Measurements from ENCODE around the gene BMPER. TPM values are rescaled to one million over a fixed set of nuclear protein-coding genes. Genes with fewer than 3 reads are reported as not detected.

BMPER gene
- total RNA-seq, 1 donor from 2014 or later, result 0.26 TPM

- Histone ChIP-seq H3K27me3 (ENCODE audit: control insufficient read depth, insufficient read depth, low read length) (no peaks in the 10 kb centered on the region), H3K4me3 (ENCODE audit: low read depth, low read length) (no peak overlapping the region), H3K36me3 (ENCODE audit: control insufficient read depth, insufficient read depth, low read length) (no peaks in the 10 kb centered on the region)
- peak; percentile 87 for DNase-seq (ENCODE audit: low read depth)
- FAIRE-seq, result peak; percentile 88
- TF ChIP-seq CTCF (IDR thresholded peaks at IDR 0.05; ENCODE audit: insufficient read depth, low read length, severe bottlenecking), result no peak
These were observed 130.9 kb downstream of the BMPER start for GRCh38 chr7:34036051-34036920.

GRCh38 chr7:34036972-34037792 is 131.8 kb downstream of the BMPER start:
- DNase-seq (ENCODE audit: low read depth) (peak; percentile 11), FAIRE-seq (no peak)
- H3K27me3 ChIP-seq (ENCODE audit: control insufficient read depth, insufficient read depth, low read length), result no peaks in the 10 kb centered on the region
- H3K36me3 ChIP-seq (ENCODE audit: control insufficient read depth, insufficient read depth, low read length), result no peaks in the 10 kb centered on the region
- H3K4me3 ChIP-seq (ENCODE audit: low read depth, low read length), result no peak overlapping the region
- no peak for TF ChIP-seq CTCF (IDR thresholded peaks at IDR 0.05; ENCODE audit: insufficient read depth, low read length, severe bottlenecking)

GRCh38 chr7:34038816-34039470 is 133.6 kb downstream of the BMPER start:
- Histone ChIP-seq H3K27me3 (ENCODE audit: control insufficient read depth, insufficient read depth, low read length) (no peaks in the 10 kb centered on the region), H3K36me3 (ENCODE audit: control insufficient read depth, insufficient read depth, low read length) (no peaks in the 10 kb centered on the region), H3K4me3 (ENCODE audit: low read depth, low read length) (no peak overlapping the region)
- DNase-seq (ENCODE audit: low read depth) (no peak), FAIRE-seq (no peak)
- TF ChIP-seq CTCF (IDR thresholded peaks at IDR 0.05; ENCODE audit: insufficient read depth, low read length, severe bottlenecking), result no peak

- no peak for TF ChIP-seq CTCF (IDR thresholded peaks at IDR 0.05; ENCODE audit: insufficient read depth, low read length, severe bottlenecking)
- Histone ChIP-seq H3K36me3 (ENCODE audit: control insufficient read depth, insufficient read depth, low read length) (no peaks in the 10 kb centered on the region), H3K27me3 (ENCODE audit: control insufficient read depth, insufficient read depth, low read length) (no peaks in the 10 kb centered on the region), H3K4me3 (ENCODE audit: low read depth, low read length) (no peak overlapping the region)
- DNase-seq (ENCODE audit: low read depth) (no peak), FAIRE-seq (no peak)
These were observed 136.4 kb downstream of the BMPER start for GRCh38 chr7:34041707-34042106.

GRCh38 chr7:34042406-34042805 is 137.1 kb downstream of the BMPER start:
- Histone ChIP-seq H3K4me3 (ENCODE audit: low read depth, low read length) (no peak overlapping the region), H3K36me3 (ENCODE audit: control insufficient read depth, insufficient read depth, low read length) (no peaks in the 10 kb centered on the region), H3K27me3 (ENCODE audit: control insufficient read depth, insufficient read depth, low read length) (no peaks in the 10 kb centered on the region)
- no peak for TF ChIP-seq CTCF (IDR thresholded peaks at IDR 0.05; ENCODE audit: insufficient read depth, low read length, severe bottlenecking)
- FAIRE-seq (no peak), DNase-seq (ENCODE audit: low read depth) (no peak)

All from bronchial epithelial cell (primary cell).